Stimulated activated naive B cell treated with anti-CD40 and anti-IgM and Interleukin-4, amounts not matched to agents 10 μg/mL and 1 μg/mL and 100 μg/mL, for 72 hours (primary cell): ENCODE data around the gene STAT3.
"Not testable (repeated sequence)": the region's sequence is repeated elsewhere in the genome, so short reads cannot be mapped to it uniquely, and the experiment has no call there.

Source experiments
- ATAC-seq, 2 donors: fragments of 150-1000 bp; cut with Tn5 transposase; replicated peaks; 2 replicates each; pipeline ENCODE4 v1.10.0; 2021; ENCODE audit warnings: moderate library complexity in 1 of 2
- DNase-seq: peaks from one replicate; pipeline ENCODE4 v3.0.0; 2021
- H3K27ac Mint-ChIP-seq: one replicate; pipeline ENCODE4 v1.8.0; 2022; ENCODE audit warnings: mild to moderate bottlenecking, mixed read lengths
- H3K27me3 Mint-ChIP-seq, 2 donors: one replicate each; pipeline ENCODE4 v1.8.0; 2022; ENCODE audit warnings: mixed read lengths in 2 of 2
- H3K36me3 Mint-ChIP-seq, 2 donors: one replicate each; pipeline ENCODE4 v1.8.0; 2022; ENCODE audit warnings: mixed read lengths in 2 of 2, mild to moderate bottlenecking in 1 of 2
- H3K4me1 Mint-ChIP-seq, 2 donors: one replicate each; pipeline ENCODE4 v1.8.0; 2022; ENCODE audit warnings: mixed read lengths in 2 of 2, mild to moderate bottlenecking in 1 of 2
- H3K4me3 Mint-ChIP-seq, 2 donors: one replicate each; pipeline ENCODE4 v1.8.0; 2022; ENCODE audit warnings: mild to moderate bottlenecking in 2 of 2, mixed read lengths in 2 of 2, moderate library complexity in 1 of 2
- H3K9me3 Mint-ChIP-seq, 2 donors: one replicate each; pipeline ENCODE4 v1.8.0; 2022; ENCODE audit warnings: mixed read lengths in 2 of 2, mild to moderate bottlenecking in 1 of 2

STAT3 gene

DNA sequence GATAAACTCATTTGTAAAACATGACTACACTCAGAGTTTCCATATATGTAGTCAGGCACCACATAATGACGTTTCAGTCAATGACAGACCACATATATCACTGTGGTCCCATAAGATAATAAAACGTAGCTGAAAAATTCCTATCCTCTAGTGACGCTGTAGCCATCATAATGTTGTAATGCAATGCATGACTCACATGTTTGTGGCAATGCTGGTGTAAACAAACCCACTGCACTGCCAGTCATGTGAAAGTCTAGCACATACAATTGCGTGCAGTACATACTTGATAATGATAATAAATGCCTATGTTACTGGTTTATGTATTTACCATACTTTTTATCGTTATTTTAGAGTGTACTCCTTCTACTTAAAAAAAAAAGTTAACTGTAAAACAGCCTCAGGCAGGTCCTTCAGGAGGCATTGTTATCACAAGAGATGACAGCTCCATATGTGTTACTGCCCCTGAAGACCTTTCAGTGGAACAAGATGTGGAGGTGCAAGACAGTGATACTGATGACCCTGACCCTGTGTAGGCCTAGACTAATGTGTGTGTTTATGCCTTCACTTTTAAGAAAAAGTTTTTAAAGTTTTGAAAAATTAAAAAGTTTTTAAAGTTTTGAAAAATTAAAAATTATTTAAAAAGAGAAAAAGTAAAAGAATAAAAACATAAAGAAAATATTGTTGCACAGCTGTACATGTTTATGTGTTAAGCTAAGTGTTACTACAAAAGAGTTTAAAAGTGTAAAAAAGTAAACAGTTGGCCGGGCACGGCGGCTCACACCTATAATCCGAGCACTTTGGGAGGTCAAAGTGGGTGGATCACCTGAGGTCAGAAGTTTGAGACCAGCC lies 121.1 kb downstream of the STAT3 start:
- ATAC-seq: peak in 1 of 2 donors; percentile 48
- no peak overlapping the region for H3K4me3 Mint-ChIP-seq
- H3K9me3 Mint-ChIP-seq: no peaks in the 10 kb centered on the region
- H3K27me3 Mint-ChIP-seq: no peaks in the 10 kb centered on the region
- DNase-seq: no peak
- H3K36me3 Mint-ChIP-seq: peaks cover 3 to 4% of the 10 kb centered on the region in 2 donors
- H3K27ac Mint-ChIP-seq: no peak overlapping the region
- peaks cover 14 to 34% of the 10 kb centered on the region in 2 donors for H3K4me1 Mint-ChIP-seq

DNA sequence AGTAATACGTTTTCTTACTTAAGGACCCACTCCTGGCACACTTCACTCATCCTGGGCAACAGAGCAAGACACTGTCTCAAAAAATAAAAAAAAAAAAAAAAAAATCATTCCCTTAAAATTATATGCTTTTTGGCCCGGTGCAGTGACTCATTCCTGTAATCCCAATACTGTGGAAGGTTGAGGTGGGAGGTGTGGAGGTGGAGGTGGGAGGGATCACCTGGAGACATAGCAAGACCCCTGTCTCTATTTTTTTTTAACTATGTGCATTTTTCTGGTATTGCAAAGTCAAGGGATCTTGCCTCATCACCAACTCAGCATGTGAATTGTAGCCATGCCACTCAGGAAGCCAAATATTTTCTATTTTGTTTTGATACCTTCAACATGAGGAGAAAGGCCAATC lies 121.8 kb downstream of the STAT3 start:
- peaks cover 8 to 27% of the 10 kb centered on the region in 2 donors for H3K4me1 Mint-ChIP-seq
- H3K27ac Mint-ChIP-seq: no peak overlapping the region
- no peak for ATAC-seq

DNA sequence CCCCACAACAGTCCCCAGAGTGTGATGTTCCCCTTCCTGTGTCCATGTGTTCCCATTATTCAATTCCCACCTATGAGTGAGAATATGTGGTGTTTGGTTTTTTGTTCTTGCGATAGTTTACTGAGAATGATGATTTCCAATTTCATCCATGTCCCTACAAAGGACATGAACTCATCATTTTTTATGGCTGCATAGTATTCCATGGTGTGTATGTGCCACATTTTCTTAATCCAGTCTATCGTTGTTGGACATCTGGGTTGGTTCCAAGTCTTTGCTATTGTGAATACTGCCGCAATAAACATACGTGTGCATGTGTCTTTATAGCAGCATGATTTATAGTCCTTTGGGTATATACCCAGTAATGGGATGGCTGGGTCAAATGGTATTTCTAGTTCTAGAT lies 123.9 kb downstream of the STAT3 start:
- ATAC-seq, DNase-seq, H3K27me3 Mint-ChIP-seq, H3K4me3 Mint-ChIP-seq, H3K9me3 Mint-ChIP-seq, H3K36me3 Mint-ChIP-seq, H3K27ac Mint-ChIP-seq: not testable (repeated sequence)
- peaks cover 10 to 19% of the 10 kb centered on the region in 2 donors for H3K4me1 Mint-ChIP-seq

More for the DNA sequence above, 121.8 kb downstream of the STAT3 start:
- Mint-ChIP-seq H3K27me3 (no peaks in the 10 kb centered on the region), H3K36me3 (peaks cover 3 to 4% of the 10 kb centered on the region in 2 donors), H3K4me3 (no peak overlapping the region), H3K9me3 (no peaks in the 10 kb centered on the region)
- DNase-seq: no peak
